ENCODE measurements around the gene BCAS3.

DNA sequence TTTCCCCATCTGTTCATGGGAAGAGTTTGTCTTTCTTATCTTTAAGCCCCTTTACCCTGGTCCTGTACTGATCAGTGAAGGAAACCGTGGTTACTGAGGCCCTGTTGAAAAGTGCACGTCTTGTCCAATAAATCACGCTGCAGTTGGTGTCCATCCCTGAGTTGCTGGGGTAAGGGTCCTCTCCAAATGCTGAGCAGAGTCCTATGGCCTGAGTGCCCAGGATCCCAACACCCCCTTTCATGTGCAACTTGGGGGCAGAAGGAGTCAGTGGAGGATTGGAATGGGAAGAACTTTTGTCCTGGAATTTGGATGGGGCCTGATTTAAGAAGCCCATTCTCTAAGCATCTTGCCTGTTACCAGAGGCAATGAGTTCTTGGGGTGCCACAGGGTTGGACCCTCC lies 715.0 kb downstream of the BCAS3 start:
- TF ChIP-seq, protein P1, sequence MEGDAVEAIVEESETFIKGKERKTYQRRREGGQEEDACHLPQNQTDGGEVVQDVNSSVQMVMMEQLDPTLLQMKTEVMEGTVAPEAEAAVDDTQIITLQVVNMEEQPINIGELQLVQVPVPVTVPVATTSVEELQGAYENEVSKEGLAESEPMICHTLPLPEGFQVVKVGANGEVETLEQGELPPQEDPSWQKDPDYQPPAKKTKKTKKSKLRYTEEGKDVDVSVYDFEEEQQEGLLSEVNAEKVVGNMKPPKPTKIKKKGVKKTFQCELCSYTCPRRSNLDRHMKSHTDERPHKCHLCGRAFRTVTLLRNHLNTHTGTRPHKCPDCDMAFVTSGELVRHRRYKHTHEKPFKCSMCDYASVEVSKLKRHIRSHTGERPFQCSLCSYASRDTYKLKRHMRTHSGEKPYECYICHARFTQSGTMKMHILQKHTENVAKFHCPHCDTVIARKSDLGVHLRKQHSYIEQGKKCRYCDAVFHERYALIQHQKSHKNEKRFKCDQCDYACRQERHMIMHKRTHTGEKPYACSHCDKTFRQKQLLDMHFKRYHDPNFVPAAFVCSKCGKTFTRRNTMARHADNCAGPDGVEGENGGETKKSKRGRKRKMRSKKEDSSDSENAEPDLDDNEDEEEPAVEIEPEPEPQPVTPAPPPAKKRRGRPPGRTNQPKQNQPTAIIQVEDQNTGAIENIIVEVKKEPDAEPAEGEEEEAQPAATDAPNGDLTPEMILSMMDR (IDR thresholded peaks at IDR 0.05; ENCODE audit: low read length): no peak
- no peak for TF ChIP-seq EZH2 (IDR thresholded peaks at IDR 0.05; ENCODE audit: borderline replicate concordance, low read length)

Measured in OCI-LY1 (cell line).